ENCODE measurements around the gene DIP2B. TPM values are rescaled to one million over a fixed set of nuclear protein-coding genes. Genes with fewer than 3 reads are reported as not detected.

DIP2B gene
- total and polyA plus RNA-seq, 2 of the 13 experiments (the other 11 are each of a cell fraction or from before 2014, with no cell fraction given): 32.1 to 35.8 TPM

DNA sequence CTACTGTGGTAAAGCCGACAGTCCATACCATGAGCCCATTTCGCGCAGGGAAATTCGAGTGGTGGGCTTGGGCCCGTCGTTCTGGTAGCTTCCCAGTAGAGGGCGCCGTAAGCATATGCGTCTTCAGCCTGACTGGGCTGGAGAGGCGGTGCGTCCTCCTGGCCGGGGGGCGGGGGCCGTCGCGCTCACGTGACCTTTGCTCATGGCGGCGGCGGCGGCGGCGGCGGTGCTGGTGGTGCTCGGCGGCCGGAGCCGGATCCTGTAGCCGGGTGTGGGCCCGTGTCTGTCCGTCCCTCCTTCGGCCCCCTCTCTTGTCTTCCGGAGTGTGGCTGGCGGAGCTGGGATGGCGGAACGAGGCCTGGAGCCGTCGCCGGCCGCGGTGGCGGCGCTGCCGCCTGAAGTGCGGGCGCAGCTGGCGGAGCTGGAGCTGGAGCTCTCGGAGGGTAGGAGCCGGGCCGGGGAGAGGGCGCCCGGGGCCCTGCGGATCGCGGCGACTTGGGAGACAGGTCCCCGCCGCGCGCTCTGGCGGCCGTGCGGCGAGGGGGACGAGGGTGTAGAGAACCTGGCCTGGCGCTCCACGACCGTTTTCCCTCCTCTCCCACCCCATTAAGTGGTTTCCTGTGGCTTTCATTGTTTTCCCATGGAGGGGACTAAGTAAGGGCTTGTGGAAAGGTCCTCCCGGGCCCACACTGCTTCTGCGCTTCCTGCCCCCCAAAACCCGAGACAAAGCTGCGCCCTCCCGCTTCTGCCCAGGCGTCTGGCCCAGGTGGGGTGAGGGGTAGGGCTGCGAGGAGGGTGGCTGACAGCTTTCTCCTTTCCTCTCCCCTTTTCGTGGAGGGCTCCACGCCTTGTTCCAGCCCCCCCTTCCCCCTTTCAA lies at the start of gene DIP2B (continued):
- TF ChIP-seq MEIS1 (CRISPR knock-in tag; IDR thresholded peaks at IDR 0.05; ENCODE audit: borderline replicate concordance) (no peak), ZZZ3 (CRISPR knock-in tag; IDR thresholded peaks at IDR 0.05; ENCODE audit: borderline replicate concordance) (no peak), BCL6 (CRISPR knock-in tag; IDR thresholded peaks at IDR 0.05) (peak; percentile 49; the same call in 1 of the 2 replicates), NAIF1 (CRISPR knock-in tag; IDR thresholded peaks at IDR 0.05; ENCODE audit: borderline replicate concordance) (no peak), RXRA (CRISPR knock-in tag; IDR thresholded peaks at IDR 0.05) (0 out of 2 replicates have a peak, but pooled peaks have one; percentile 39), STAT5B (CRISPR knock-in tag; IDR thresholded peaks at IDR 0.05) (no peak), GFI1 (CRISPR knock-in tag; IDR thresholded peaks at IDR 0.05; ENCODE audit: borderline replicate concordance) (peak; percentile 61; the same call in 1 of the 2 replicates), NCOR1 (IDR thresholded peaks at IDR 0.05; ENCODE audit: borderline replicate concordance, low read length) (no peak), ZNF207 (IDR thresholded peaks at IDR 0.05; ENCODE audit: borderline replicate concordance) (no peak), ZNF317 (CRISPR knock-in tag; IDR thresholded peaks at IDR 0.05) (0 out of 2 replicates have a peak, but pooled peaks have one; percentile 22), ZFP37 (CRISPR knock-in tag; IDR thresholded peaks at IDR 0.05; ENCODE audit: borderline replicate concordance) (no peak), KAT7 (CRISPR knock-in tag; IDR thresholded peaks at IDR 0.05; ENCODE audit: borderline replicate concordance) (peak; percentile 81; the same call in 1 of the 2 replicates), SMAD1 (CRISPR knock-in tag; IDR thresholded peaks at IDR 0.05; ENCODE audit: borderline replicate concordance, low read depth) (no peak), KLF12 (CRISPR knock-in tag; IDR thresholded peaks at IDR 0.05; ENCODE audit: borderline replicate concordance) (no peak), ZNF790 (CRISPR knock-in tag; IDR thresholded peaks at IDR 0.05; ENCODE audit: borderline replicate concordance) (no peak)
- TF ChIP-seq, protein P1, sequence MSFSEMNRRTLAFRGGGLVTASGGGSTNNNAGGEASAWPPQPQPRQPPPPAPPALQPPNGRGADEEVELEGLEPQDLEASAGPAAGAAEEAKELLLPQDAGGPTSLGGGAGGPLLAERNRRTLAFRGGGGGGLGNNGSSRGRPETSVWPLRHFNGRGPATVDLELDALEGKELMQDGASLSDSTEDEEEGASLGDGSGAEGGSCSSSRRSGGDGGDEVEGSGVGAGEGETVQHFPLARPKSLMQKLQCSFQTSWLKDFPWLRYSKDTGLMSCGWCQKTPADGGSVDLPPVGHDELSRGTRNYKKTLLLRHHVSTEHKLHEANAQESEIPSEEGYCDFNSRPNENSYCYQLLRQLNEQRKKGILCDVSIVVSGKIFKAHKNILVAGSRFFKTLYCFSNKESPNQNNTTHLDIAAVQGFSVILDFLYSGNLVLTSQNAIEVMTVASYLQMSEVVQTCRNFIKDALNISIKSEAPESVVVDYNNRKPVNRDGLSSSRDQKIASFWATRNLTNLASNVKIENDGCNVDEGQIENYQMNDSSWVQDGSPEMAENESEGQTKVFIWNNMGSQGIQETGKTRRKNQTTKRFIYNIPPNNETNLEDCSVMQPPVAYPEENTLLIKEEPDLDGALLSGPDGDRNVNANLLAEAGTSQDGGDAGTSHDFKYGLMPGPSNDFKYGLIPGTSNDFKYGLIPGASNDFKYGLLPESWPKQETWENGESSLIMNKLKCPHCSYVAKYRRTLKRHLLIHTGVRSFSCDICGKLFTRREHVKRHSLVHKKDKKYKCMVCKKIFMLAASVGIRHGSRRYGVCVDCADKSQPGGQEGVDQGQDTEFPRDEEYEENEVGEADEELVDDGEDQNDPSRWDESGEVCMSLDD (CRISPR knock-in tag; IDR thresholded peaks at IDR 0.05; ENCODE audit: borderline replicate concordance): no peak
- TF ChIP-seq, protein P2, sequence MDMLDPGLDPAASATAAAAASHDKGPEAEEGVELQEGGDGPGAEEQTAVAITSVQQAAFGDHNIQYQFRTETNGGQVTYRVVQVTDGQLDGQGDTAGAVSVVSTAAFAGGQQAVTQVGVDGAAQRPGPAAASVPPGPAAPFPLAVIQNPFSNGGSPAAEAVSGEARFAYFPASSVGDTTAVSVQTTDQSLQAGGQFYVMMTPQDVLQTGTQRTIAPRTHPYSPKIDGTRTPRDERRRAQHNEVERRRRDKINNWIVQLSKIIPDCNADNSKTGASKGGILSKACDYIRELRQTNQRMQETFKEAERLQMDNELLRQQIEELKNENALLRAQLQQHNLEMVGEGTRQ (IDR thresholded peaks at IDR 0.05; ENCODE audit: low read depth, low read length): peak; percentile 56; the same call in 1 of the 2 replicates
- TF ChIP-seq, protein P2 (CRISPR knock-in tag; IDR thresholded peaks at IDR 0.05; ENCODE audit: borderline replicate concordance): peak; percentile 87; the same call in 1 of the 2 replicates
- TF ChIP-seq, protein P3, sequence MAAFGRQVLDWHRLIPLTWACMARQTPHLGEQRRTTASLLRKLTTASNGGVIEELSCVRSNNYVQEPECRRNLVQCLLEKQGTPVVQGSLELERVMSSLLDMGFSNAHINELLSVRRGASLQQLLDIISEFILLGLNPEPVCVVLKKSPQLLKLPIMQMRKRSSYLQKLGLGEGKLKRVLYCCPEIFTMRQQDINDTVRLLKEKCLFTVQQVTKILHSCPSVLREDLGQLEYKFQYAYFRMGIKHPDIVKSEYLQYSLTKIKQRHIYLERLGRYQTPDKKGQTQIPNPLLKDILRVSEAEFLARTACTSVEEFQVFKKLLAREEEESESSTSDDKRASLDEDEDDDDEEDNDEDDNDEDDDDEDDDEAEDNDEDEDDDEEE (CRISPR knock-in tag; IDR thresholded peaks at IDR 0.05): no peak
- TF ChIP-seq, protein P4, sequence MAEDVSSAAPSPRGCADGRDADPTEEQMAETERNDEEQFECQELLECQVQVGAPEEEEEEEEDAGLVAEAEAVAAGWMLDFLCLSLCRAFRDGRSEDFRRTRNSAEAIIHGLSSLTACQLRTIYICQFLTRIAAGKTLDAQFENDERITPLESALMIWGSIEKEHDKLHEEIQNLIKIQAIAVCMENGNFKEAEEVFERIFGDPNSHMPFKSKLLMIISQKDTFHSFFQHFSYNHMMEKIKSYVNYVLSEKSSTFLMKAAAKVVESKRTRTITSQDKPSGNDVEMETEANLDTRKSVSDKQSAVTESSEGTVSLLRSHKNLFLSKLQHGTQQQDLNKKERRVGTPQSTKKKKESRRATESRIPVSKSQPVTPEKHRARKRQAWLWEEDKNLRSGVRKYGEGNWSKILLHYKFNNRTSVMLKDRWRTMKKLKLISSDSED (CRISPR knock-in tag; IDR thresholded peaks at IDR 0.05): no peak
